Neural cell (in vitro differentiated cells): ENCODE results near the gene UGP2.

Experiments used
- CTCF ChIP-seq: fragments of 450-650 bp; IDR thresholded peaks from 2 replicates; pipeline ENCODE4 v1.5.1; 2014; ENCODE audit warnings: antibody characterized with exemption, mild to moderate bottlenecking, moderate library complexity; ENCODE audit not compliant: poor library complexity, severe bottlenecking
- EZH2 ChIP-seq: fragments of 200-600, 300-800 bp; shearing (Covaris generic), sonication (generic); IDR thresholded peaks from 2 replicates; pipeline ENCODE4 v1.6.1; 2014; ENCODE audit warnings: antibody characterized with exemption, low read length, borderline replicate concordance, mild to moderate bottlenecking; ENCODE audit not compliant: insufficient read depth, poor library complexity, severe bottlenecking
- MXI1 ChIP-seq: fragments of 450-650 bp; conservative IDR thresholded peaks from 2 replicates; pipeline ENCODE4 v1.6.1; 2014; ENCODE audit warnings: antibody characterized with exemption, mild to moderate bottlenecking; ENCODE audit not compliant: poor library complexity, severe bottlenecking
- POLR2AphosphoS5 ChIP-seq: IDR thresholded peaks from 2 replicates; pipeline ENCODE4 v1.6.1; 2012
- RAD21 ChIP-seq: fragments of 450-650 bp; conservative IDR thresholded peaks from 2 replicates; pipeline ENCODE4 v1.6.1; 2014; ENCODE audit warnings: antibody characterized with exemption, mild to moderate bottlenecking, moderate library complexity
- SMC3 ChIP-seq: fragments of 450-650 bp; conservative IDR thresholded peaks from 2 replicates; pipeline ENCODE4 v1.6.1; 2014; ENCODE audit warnings: antibody characterized with exemption, mild to moderate bottlenecking, moderate library complexity; ENCODE audit not compliant: poor library complexity

DNA sequence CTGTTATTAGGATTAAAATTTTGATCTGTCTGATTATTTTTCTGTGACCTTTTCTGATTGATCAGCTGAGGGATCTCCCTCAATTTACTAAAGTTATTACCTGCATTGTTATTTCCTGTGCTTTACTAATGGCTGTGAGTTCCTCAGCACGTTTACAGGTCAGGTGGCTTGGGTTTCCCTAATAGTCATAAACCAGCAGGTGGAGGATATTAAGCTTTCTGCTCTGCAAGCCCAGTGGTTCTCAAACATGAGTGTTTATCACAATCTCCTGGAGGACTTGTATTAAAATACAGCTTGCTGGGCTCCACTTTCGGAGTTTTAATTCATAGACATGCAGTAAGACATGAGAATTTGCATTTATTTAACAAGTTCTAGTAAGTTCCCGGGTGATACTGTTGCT lies 22.4 kb upstream of the UGP2 start:
- TF ChIP-seq CTCF = no peak
- no peak for TF ChIP-seq POLR2AphosphoS5
- no peak for TF ChIP-seq MXI1
- TF ChIP-seq RAD21 = no peak
- TF ChIP-seq EZH2 = no peak
- no peak for TF ChIP-seq SMC3
